ENCODE data around the gene CACNG3.
"Not testable (repeated sequence)": the region's sequence is repeated elsewhere in the genome, so short reads cannot be mapped to it uniquely, and the experiment has no call there.

The CACNG3 gene

DNA sequence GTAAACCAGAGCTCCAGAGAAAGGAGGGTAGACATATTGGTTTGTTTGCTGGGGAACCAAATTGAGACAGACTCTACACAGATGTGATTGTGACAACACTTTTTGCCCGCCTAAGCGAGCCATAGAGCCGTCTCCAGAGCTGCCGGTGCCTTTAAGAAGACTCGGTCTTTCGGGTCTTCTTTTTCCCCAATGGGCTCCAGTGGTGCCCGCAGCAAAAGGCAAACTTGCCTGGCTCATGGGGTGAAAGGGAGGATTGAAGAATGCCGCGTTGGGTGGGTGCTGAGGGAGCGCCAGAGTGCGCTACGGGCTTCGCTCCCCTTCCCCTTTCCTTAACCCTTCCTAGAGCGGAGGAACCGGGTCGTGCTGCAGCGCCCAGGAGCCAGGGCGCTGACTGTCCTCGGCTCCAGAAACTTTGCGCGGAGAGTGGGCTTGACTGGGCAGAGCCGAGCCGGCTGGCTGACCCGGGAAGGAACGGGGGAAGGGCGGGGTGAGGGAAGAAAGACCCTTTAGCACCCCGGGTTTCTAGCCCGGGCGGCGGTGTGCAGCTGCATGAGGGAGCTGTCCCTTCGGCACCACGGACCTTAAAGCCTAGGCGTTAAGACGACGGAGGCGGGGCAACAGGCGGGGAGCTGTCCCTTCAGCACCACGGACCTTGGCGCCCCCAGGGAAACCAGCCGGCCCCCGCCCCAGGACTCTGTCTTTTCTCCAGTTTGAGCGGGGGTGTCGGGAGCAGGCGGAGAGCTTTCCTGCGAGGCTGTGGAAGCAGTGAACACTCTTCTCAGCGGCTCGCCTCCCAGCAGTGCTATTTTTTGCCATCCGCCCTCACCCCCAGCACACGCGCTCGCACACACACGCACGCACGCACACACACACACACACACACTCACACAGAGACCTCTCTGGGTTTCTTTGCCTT is at the start of gene CACNG3:
Gene CACNG3, plus strand, starts transcription at position 880 of the 916 bp plus-strand sequence. CDS start 420 bp downstream, outside the sequence.
- DNase-seq: no peak

DNA sequence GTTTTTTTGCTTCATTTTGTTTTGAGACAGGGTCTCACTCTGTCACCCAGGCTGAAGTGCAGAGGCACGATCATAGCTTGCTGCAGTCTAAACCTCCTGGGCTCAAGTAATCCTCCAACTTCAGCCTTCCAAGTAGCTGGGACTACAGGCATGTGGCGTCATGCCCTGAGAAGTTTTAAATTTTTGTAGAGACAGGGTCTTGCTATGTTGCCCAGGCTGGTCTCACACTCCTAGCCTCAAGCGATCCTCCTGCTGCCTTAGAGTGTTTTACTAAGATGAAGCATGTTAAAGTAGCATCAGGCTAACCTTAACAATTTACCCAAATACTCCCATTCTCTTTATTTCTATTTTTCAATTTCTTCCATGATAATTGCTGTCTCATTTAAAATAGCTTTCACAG is 49.2 kb upstream of the CACNG3 start:
- no peak for DNase-seq

DNA sequence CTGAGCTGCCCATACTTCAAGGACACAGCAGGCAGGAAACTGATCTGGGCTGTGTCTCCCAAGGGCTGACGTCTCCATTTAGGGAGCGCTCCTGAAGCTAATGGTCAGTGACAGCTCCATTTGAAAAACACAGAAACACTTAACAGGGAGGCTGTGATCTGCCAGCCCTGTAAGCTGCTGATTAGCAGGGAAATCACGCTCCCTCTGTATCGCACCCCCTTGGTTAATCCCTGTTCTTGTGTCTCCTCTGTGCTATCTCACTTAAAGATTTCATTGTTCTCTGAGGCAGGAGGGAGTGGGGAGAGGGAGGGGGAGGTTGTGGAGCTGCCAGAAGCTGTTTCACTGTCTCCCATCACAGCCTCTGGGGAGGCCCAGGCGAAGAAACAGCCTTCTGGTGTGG is 47.4 kb upstream of the CACNG3 start:
- DNase-seq: no peak

DNA sequence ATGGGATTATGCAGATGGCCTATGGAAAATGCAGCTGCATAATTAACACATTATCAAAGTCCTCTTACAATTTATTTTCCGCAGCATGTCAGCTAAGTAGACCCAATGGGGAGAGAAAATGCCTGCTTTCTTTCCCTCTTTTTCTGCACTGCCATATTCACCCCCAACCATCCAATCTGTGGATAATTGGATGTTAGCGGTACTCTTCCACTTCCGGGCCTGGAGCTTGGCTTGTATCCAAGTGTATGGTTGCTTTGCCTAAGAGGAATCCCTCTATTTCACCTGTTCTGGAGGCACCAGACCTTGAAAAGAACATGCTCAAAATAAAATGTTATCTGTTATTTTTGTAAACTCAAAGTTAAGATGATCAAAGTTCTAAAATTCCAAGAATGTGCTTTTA is 41.1 kb upstream of the CACNG3 start:
- DNase-seq: no peak

DNA sequence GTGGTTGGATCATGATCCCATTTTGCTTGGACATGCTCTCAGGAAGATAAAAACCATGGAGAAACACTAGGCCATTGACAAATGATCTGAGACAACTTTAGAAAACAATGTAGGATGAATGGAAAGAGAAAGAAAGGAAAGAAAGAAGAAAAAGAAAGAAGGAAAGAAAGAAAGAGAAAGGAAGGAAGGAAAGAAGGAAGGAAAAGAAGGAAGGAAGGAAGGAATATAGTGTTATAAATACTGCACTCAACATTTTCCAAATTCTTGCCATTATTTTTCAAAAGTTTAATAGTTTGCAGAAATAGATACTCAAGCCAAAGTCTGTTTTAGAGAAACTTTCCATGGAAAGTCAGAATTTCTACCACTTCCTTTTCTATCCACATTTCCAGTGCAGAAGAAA is 39.2 kb upstream of the CACNG3 start:
- DNase-seq: no peak

DNA sequence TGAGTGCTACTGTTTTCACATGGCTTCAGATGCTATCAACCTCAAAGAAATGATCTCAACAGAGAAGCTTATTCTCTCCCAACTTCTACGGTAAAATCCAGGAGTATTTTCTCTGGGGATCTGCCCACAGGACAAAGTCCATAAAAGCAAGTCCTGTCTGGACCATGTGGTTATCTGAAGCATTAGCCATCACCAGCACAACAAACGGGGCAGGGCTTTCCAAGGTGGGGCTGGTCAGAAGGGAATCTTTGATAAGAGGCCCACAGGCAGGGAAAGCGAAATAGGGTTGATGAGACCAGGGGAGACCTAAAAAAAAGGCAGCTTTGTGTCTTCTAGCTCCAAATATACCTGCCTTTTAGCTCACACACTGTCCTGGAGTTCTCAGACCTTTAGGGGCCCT is 38.7 kb upstream of the CACNG3 start:
- DNase-seq: no peak

DNA sequence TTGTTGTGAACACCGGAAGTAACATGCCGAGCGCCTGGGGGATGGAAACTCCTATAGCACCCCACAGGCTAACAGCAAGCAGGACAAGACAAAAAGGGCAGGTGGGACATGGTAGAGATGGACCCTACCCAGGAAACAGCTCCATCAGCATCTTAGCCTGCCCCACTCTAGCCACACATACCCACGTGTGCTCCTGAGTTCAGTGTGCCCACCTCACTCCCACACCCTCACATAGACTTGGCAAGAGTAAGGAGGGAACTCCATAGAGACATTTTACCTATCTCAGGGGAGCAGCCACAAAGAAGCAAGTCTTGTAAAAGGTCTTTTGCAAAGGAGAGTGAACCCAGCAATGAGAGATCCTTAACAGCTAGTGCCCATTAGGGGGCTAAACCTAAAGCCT is 37.8 kb upstream of the CACNG3 start:
- DNase-seq: no peak

DNA sequence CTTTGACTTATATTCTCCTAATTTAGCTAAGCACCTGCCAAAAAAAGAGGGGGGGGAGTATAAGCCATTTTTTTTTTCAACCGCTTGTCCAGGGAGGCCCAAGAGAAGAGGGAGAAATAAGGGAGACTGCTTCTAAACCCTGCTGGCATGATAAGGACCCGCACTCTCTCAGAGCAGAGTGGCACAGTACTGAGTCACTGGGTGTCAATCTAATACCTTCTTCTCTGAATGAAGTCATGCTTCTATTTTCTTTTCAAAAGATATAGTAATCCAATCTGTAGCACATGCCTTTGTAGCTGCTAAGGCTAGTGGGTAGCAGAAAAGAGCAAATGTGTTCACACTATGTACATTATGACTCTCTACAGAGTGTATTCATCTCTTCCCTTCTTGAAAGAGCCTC is 34.9 kb upstream of the CACNG3 start:
- DNase-seq: no peak

DNA sequence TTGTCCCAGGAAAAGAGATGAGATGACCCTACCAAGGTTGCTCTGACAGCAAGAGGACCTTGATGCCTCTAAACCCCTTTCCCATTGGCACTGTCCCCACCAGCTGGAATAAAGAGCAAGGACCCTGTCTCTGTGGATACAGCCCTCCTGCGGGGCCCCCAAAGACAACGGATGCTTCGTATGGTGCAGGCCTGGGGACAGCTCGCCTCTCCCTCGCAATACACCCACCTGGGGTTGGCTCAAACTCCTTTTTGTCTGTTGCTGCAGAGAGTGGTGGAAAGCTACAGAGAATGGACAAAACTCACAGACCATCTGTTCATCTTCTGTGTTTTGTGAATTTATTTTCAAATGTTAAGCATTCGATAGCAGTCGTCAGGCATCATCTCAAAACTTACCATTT is 27.6 kb upstream of the CACNG3 start:
- DNase-seq: no peak

DNA sequence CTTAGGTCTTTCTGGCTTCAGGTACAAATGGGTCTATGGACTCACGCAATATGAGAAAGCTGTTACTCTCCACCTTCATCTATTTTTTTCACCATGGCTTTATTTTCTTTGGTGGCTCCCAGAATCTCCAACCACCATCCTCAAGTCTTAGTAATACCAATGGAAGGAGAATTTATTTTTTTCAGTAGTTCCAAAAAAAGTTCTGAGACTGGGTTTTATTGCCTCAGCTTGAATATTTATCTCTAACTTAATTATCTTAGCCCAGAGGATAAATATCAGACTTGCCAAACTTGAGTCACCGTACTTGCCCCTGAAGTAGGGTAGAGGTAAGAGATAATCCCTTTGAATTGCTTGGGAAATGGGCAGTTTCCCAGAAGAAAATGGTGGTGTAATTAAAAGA is 23.2 kb upstream of the CACNG3 start:
- DNase-seq: no peak

DNA sequence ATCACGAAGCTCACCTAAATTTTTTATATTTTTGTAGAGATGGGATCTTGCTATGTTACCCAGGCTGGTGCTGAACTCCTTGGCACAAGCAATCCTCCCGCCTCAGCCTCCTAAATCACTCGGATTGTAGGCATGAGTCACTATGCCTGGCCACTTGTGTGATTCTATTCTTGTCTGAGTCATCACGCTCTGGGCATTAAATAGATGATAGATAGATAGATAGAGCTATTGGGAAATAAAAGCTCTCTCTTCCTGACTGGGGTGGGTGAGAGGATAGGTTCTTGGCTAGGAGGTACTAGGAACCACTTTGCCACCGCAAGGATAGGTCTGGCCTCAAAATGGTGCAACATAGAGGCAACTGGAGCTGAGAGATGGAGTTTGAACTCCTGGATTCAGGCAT is 21.4 kb upstream of the CACNG3 start:
- no peak for DNase-seq

DNA sequence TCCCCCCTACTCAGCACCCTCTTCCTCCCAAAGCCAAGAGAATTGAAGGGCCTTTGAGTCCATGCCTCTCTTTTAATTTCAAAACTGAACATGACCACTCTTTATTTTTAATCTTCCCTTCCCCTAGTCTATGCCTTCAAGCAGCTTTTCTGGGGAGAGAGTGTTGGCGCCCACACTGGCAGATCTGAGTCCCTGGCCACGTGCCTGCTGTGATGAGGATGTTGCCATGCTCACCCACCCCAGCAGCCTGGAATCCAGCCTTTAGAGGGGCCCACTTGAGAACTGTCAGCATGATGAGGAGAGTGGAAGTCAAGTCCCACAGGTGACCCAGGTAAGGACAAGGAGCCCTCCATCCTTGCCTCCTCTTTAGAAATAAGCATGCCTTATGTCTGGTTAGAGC is 20.3 kb upstream of the CACNG3 start:
- no peak for DNase-seq

DNA sequence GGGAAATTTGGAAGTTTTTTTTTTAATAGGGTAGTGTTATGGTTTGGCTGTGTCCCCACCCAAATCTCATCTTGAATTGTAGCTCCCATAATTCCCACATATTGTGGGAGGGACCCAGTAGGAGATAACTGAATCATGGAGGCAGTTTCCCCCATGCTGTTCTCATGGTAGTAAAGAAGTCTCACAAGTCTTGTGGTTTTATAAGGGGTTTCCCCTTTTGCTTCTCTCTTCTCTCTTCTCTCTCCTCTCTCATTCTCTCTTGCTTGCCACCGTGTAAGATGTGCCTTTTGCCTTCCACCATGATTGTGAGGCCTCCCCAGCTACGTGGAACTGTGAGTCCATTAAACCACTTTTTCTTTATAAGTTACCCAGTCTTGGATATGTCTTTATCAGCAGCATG is 17.3 kb upstream of the CACNG3 start:
- not testable (repeated sequence) for DNase-seq

DNA sequence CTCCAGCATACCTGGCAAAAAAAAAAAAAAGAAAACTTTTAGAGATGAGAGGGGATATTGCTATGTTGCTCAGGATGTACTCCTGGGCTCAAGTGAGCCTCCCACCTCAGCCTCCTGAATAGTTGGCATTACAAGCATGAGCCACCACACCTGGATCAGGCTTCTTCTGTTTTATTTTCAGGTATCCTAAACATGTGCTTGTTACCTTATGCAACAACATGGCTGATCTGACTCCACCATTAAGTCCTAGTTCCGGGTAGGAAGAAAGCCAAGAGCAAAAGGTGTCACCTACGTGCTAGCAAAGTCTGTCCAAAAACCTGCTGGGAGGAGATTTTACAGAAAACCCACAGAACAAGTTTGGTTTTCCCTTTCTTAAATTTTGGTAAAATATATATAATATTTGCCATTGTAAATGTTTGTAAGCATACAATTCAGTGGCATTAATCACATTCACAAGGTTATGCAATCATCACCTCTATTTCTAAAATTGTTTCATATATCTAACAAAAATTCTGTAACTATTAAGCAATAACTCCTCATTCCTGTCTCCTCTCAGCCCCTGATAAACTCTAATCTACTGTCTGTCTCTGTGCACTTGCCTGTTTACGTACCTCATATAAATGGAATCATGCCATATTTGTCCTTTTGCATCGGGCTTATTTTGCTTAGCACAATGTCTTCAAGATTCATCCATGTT is 9.1 kb upstream of the CACNG3 start:
- DNase-seq: no peak

DNA sequence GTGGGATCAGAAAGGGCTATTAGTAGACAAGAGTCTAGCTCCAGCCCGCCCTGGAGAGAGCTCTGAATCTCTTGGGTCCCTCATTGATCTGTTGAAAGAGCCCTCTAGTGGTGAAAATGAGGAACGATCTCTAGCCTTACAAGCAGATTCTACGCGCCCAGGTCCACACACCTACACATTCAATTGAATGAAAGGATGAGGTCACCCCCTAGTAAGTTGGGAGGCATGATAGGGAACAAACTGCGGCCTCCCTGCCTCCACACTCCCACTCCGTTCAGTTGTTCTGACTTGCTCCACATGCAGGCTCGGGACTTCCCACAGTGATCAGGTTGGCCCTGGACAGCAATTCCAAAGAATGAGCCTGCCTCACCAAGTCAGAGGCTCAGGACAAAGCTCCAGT is 2.9 kb upstream of the CACNG3 start:
- peak; percentile 3 to 30 for DNase-seq

DNA sequence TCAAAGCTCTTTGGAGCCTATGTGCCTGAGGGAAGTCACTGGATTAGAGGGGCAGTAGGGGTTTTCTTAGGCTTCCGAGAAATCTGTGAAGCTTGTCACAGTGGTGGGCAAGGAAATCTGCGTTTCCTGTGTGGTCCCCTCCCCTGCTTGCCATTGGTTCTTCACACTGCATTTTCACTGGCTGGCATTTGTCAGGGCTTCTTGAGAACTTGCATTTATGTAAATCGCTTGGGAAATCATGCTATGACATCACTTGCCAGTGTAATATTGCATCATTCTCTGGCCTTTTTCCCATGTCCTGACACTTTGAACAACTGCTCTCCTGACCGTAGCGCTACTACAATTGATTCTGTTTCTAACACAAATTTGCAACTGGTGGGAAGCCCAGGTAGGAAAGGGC is 1.8 kb downstream of the CACNG3 start:
- no peak for DNase-seq

DNA sequence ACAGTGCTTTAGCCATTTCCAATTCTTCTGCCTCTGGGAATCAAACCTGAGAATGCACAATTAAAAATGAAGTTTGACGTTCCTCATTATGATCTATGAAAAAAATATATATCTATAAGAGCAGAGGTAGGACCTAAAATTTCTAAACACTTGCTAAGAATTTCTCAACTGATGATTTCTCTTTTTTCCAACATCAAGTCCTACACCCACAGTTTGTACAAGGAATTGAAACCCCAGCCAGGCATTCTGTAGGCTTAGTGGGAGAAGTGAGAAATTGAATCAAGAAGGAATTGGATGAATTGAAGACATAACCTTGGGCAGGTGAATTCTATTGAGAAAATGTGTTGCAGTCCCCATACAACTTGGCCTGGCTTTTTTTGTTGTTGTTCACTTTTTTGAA is 2.7 kb downstream of the CACNG3 start:
- DNase-seq: no peak

DNA sequence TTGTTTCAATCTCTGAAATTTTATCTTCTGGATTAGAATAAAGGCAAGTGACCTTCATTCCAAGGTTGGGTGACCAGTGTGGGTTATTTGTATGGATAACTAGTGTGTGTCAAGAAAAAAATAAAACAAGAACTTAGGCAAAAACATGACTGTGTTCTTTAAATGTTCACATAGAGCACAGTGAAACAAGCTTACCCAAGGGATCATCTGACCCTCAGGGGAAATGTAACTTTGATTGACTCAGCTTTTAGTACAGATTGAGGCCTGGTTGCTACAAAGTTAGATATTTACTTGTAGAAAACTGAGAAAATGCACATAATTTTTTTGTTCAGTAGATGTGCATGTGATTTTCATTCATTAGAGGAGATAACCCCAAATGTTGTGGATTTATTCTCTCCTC is 6.7 kb downstream of the CACNG3 start:
- no peak for DNase-seq

DNA sequence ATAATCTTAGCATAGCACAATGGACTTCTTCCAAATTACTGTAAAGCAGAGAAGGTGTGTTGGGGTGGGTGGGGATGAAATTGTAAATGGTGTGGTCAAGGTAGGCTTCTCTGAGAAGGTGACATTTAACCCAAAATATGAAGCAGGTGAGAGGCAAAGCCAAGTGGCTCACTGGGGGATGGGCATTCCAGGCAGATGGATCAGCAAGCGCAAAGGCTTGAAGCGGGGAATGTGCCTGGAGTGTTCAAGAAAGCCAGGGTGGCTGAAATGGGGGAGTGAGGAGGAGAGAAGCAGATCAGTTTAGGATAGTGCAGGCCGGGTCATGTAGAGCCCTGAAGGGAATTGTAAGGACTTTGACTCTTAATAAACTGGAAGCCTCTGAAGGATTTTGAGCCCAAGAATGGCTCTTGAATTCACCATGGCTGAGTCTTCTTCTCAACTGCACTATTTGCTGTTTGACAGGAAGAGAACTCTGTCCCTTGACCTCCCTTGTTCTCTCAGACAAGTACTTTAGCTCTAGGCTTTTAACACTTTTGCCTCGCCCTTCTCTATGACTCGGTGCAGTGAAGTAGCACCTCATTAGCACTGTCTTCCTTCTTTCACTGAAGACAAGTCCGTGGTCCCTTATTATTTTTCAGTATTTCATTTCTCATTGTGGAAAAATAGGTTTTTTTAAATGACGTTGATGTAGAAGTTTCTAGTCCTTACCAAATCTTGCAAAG is 14.7 kb downstream of the CACNG3 start:
- no peak for DNase-seq

DNA sequence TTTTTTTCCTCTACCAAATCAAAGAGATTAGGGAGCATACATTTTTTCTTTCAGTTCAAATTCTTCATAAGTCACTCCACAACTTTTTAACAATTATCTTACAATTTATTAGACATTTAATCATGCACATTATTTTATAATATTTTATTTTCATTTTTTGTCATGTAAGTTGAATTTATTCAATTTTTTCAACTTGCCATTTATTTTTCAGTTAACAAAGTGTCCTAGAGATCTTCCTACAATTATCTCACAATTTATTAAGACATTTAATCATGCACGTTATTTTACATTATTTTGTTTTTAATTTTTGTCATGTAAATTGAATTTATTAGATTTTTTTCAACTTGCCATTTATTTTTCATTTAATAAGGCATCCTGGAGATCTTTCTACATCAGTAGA is 16.2 kb downstream of the CACNG3 start:
- no peak for DNase-seq

DNA sequence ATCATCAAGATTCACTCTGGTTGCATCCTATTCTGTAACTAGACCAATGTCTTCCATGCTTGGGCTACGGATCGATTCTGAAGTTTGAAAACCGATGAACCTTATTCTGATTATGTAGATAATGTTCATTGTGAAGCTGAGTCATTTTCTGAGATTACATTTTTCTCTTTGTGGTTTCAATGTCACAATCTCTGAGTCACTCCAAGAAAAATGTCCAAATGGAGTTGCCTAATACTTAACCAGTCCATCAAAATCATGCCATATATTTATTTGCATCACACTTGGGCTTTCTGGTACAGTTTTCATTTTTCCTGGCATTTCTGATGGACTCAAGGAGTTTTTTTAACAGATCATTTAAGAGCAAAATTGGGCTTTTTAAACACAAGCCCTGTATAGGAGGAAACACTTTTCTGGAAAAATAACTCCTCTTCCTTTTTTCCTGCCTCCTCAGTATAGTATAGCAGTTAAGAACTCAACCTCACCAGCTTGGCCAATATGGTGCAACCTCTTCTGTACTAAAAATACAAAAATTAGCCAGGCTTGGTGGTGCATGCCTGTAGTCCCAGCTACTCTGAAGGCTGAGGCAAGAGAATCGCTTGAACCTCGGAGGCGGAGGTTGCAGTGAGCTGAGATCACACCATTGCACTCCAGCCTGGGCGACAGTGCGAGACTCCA is 17.5 kb downstream of the CACNG3 start:
- no peak for DNase-seq

DNA sequence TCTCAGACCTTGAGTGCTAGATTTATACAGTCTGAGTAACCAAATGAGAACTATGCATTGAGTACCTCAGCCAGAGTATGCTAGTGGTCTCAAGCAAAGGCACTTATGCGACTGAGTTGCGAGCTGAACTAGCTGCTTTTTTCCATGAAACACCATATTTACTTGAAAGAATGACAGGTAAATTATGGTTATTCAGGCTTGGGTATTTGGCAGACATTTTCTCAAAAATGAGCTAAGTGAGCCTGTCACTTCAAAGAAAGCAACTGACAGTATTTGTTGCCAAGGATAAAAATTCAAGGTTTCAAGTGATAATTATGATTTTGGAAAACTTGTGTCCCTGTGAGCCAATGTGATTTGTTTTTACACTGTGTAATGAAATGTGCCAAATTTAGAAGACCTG is 19.3 kb downstream of the CACNG3 start:
- DNase-seq: no peak

DNA sequence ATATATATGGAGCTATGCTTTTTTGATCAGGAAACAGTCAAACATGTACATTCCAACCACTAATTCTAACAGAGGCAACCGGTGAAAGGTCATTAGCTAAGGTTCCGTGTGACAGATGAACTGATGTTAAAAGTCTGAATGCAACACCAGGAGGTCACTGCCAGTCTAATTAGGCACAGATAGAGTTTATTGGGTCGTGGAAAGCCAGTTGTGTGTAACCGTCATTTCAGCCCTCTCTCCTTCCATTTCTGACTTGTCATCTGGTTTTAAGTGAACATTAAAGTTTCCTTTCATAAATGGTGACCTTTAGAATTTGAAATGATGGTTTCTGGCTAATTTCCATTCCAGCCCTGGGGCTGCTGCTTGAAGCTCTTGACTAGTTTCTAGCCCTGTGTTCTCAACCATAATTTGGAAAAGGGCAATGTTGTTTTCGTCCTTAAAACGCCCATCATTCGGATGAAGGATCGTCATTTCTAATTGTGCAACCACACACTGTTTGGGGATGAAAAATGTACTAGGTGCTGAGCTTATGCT is 23.9 kb downstream of the CACNG3 start:
- DNase-seq: no peak
